Activated CD8-positive, alpha-beta memory T cell treated with anti-CD3 and anti-CD28 coated beads, Interleukin-2, amount 50 U/mL, for 24 hours (primary cell): ENCODE data around the gene ANAPC2.

ENCODE experiments used
- DNase-seq: peaks from one replicate; pipeline ENCODE4 v3.0.0-alpha.2; 2020; ENCODE audit errors: extremely low read depth

The ANAPC2 gene

DNA sequence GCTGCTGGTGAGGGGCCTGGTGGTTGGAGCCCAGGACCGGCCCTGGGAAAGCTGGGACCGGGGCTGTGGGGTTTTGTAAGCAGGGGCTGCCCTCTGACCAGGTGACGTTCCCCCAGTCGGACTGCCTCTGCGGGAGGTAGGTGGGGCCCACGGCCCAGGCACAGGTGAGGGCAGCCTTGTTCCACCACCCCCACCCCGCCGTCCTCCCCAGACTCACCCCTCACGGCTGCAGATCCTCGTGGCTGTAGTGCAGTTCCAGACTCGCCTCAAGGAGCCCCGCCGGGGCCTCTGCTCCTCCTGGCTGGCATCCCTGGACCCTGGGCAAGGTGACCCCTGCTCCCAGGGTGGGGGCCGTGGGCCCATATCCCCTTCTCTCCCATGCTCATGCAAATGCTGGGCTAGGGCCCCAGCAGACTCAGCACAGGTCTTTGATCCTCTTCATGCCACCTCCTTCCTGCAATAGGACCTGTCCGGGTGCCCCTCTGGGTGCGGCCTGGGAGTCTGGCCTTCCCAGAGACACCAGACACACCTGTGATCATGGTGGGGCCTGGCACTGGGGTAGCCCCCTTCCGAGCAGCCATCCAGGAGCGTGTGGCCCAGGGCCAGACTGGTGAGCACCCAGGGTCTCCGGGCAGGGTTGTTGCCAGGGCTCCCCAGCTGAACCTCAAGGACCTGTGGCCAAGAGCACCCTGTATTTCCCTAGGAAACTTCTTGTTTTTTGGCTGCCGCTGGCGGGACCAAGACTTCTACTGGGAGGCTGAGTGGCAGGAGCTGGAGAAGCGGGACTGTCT, 27.0 kb upstream of the ANAPC2 start:
- no peak for DNase-seq

DNA sequence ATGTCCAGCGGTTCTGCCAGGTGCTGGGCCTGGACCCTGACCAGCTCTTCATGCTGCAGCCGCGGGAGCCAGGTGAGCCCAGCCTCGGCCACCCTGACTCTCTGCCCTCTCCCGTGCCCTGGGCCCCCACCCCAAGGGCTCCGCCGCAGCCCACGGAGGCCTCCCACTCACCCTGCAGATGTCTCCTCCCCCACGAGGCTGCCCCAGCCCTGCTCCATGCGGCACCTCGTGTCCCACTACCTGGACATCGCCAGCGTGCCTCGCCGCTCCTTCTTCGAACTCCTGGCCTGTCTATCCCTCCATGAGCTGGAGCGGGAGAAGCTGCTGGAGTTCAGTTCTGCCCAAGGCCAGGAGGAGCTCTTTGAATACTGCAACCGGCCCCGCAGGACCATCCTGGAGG, 26.3 kb upstream of the ANAPC2 start:
- DNase-seq, result no peak

- DNase-seq, result no peak
Observed at GRCh38 chr9:137213160-137214060, 25.1 kb upstream of the ANAPC2 start.

GRCh38 chr9:137212520-137212919, 24.2 kb upstream of the ANAPC2 start:
- DNase-seq, result no peak

DNA sequence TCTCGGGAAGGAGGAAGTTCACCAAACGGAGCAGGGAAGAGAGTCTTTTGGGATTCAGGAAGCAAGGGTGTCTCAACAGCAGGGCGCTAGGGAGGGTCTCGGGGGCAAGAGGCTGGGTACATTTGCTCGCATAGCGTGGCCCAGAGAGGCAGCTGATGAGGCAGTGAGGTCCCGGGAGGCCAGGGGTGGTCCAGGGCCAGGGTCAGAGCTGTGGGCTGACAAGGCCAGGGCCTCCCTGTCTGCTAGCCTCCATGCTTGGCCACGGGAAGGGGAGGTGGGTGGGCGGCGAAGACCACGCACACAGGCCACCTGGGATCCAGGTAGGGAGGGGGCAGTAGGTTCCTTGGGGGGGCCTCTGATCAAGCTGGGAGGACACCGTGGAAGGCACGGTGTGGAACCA, 23.2 kb upstream of the ANAPC2 start:
- DNase-seq, result no peak

DNA sequence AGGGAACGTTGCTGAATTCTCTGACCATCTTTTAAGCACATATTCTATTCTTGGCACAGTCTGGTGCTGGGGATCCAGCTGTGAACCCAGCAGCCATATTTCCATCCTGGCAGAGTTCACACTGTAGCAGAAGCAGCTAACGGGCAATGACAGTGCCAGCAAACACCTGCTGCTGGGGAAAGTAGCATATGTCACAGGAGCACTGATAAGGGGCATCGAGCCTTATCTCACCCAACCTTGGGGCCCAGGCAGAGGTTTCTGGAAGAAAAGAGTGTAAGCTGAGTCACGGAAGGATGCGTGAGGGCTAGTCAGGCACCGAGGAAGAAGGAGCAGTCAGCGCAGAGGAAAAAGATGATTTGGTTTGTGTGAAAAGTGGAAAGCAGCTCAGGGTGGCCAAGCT, 18.2 kb upstream of the ANAPC2 start:
- no peak for DNase-seq

- peak; percentile 93 for DNase-seq
Observed at GRCh38 chr9:137205126-137206069, 17.0 kb upstream of the ANAPC2 start, which contains the start of the genes NDOR1 and TMEM203. Gene NDOR1, plus strand, starts transcription at chr9:137205700. Its CDS starts 78 bp downstream, at chr9:137205778. Gene TMEM203, minus strand, starts transcription at chr9:137205648. Its CDS starts 234 bp downstream, at chr9:137205414.

DNA sequence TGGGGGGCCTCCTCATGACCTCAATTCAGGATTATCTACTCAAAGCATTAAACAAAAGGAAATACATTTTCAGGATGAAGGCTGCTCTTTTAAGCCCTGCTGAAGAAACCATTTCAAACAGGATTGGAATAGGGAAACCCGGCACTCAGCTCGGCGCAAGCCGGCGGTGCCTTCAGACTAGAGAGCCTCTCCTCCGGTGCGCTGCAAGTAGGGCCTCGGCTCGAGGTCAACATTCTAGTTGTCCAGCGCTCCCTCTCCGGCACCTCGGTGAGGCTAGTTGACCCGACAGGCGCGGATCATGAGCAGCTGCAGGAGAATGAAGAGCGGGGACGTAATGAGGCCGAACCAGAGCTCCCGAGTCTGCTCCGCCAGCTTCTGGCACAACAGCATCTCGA, 16.4 kb upstream of the ANAPC2 start:
- no peak for DNase-seq

GRCh38 chr9:137202966-137203365, 14.6 kb upstream of the ANAPC2 start:
- DNase-seq, result no peak

- no peak for DNase-seq
Observed at GRCh38 chr9:137201205-137201868, 13.0 kb upstream of the ANAPC2 start.

DNA sequence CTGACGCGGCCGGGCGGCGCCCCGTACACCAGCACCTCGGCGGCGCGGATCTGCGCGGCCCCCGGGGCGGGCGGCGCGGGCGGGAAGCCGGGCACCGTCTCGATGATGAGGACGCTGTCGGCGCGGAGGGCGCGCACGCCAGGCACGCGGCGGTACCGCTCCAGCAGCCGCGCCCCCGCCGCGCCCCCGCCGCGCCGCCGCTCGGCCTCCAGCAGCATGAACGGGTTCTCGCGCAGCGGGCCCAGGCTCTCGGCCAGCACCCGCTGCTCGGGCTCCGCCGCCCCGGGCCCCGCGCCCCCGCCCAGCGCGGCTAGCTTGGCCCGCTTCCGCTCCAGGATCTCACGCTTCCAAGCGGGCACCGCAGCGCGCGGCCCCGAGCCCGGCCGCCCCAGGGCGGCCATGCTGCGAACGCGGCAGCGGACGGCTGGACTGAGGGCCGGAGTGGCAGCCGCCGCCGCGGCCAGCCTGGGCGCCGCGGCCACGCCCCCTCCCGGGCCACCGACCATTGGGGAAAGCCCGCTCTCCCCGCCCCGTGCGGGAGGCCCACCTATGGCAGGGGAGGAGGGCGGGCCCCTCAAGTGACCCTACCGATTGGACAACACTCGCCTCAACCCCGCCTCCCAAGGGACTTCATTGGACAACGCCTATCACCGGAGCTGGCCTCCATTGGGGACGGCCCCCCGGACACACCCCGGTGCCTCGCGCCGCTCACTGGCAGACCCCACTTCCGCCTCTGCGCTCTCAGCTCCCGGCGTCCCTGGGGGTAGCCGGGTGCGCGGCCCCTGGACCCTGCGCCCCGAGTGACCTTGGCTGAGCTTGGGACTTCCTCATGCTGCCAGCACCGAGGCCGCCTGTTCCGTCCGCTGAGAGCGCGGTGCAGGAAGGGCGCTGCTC, 12.2 kb upstream of the ANAPC2 start, which contains the start of gene TPRN:
TSS of gene TPRN (minus strand) at position 431 of the 894 bp plus-strand sequence. CDS start at position 401, 30 bp downstream.
- DNase-seq, result peak; percentile 96

DNA sequence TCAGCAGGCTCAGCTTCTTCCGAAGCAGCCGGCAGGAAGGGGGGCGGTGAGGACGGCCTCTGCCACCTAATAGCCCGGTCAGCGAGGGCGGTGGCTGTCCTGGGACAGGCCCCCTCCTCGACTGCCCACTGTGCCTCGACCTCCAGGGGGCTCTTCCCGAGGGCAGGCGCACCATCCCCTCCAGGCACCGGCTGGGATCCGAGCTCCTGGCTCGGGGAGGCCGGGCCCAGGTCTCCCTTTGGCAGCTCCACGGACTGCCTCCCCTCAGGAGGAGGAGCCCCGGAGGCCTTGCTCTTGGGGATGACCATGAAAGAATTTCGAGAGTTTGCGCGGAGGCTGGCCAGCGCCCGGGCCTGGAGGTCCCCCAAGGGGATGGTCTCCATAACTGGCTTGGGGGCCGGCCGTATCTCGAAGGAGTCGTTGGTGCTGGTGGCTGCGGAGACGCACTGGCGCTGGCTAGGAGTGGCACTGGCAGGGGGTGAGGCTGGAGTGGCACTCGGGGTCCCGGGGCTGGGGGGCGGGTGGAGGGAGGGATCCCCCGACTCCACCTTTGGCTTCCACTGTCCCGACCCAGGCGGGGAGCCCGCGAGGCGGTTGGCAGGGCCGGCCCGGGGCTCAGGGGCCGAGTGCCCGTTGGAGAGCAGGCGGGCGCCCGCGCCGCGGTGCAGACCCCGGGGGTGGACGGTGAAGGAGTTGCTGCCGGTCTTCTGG, 11.2 kb upstream of the ANAPC2 start:
- no peak for DNase-seq

- no peak for DNase-seq
Observed at GRCh38 chr9:137198902-137199283, 10.5 kb upstream of the ANAPC2 start.

GRCh38 chr9:137198051-137198901, 9.9 kb upstream of the ANAPC2 start:
- no peak for DNase-seq

DNA sequence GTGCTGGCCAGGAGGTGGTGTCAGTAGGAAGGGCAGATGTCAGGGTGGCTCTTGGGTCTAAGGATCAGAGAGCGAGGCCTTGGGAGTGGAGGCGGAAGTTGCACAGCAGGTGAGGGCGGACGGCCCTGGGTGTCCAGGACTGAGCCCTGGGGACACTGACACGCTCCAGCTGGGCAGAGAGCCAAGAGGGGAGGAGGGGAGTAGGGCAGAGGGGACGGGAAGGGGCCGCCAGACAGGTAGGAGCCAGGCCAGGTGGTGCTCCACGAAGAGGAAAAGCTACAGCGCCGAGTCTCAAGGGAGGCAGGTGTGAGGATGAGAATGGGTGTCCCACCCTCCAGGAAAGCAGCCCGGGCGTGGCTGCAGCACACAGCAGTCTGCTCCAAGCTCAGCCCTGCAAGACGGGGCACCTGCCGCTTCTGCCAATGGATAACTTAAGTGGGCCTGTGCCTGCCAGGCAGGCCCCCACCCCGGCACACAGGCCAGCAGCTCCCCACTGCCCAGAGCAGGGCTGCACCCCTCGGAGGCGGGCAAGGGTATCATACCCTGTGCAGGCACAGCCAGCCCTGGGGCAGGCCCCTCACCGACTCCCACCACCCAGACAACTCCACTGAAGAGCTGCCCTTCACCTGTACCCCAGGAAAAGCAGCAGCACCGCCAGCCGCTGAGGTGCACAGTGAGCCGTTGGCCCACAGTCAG, 7.3 kb upstream of the ANAPC2 start:
- no peak for DNase-seq

- DNase-seq, result no peak
Observed at GRCh38 chr9:137194909-137195308, 6.5 kb upstream of the ANAPC2 start.

GRCh38 chr9:137194388-137194787, 6.0 kb upstream of the ANAPC2 start:
- no peak for DNase-seq

GRCh38 chr9:137193771-137194170, 5.4 kb upstream of the ANAPC2 start:
- DNase-seq, result no peak
